ENCODE measurements around the gene MSH4.
A peak's percentile ranks its signal among the peaks of the same experiment; 100 is the strongest.

MSH4 gene

DNA sequence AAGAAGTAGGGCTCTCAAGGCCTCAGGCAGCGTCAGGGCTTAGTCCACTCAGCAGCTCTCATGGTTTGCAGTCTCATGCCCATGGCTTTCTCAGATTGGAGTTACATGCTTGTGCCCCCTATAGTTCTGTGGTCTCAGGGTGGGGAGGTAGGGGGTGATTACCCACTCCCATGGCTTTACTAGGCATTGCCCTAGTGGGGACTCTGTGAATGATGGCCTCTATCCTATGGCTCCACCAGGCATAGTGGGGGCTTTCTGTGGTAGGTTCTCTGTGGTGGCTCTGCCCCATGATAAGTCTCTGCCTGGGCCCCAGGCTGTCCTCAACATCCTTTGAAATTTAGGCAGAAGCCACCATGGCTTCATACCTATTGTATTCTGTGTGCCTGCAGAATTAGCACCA, 48.9 kb downstream of the MSH4 start:
- Histone ChIP-seq H3K23ac (ENCODE audit: low read depth, low read length, poor library complexity) (no peak overlapping the region), H3K9me3 (replicated peaks in 1 of 2; ENCODE audit: control insufficient read depth in 2 of 2, insufficient read depth in 1 of 2, low read depth in 1 of 2, low read length in 2 of 2) (no peaks in the 10 kb centered on the region), H2BK120ac (ENCODE audit: low read depth, low read length) (no peak overlapping the region), H3K36me3 (replicated peaks in 1 of 2; ENCODE audit: control insufficient read depth in 2 of 2, insufficient read depth in 2 of 2, low read length in 2 of 2) (no peaks in the 10 kb centered on the region), H3K4me1 (ENCODE audit: control insufficient read depth in 2 of 2, insufficient read depth in 1 of 2, low read depth in 1 of 2, low read length in 2 of 2) (no peaks in the 10 kb centered on the region), H4K91ac (ENCODE audit: low read depth, low read length, poor library complexity) (no peak overlapping the region), H3K18ac (ENCODE audit: low read length) (no peak overlapping the region), H3K27ac (replicated peaks; ENCODE audit: low read length) (no peak overlapping the region), H3K27me3 (ENCODE audit: control insufficient read depth in 3 of 3, insufficient read depth in 3 of 3, low read depth in 1 of 3, low read length in 3 of 3) (no peaks in the 10 kb centered on the region), H2BK12ac (ENCODE audit: low read length) (no peak overlapping the region), H2AK5ac (ENCODE audit: low read depth, low read length) (no peak overlapping the region), H2BK15ac (ENCODE audit: low read length) (no peak overlapping the region), H3K4me3 (ENCODE audit: low read length in 2 of 2) (no peak overlapping the region), H3K14ac (ENCODE audit: low read length) (no peak overlapping the region), H3K4ac (ENCODE audit: low read length) (no peak overlapping the region), H3K9ac (ENCODE audit: low read depth, low read length, poor library complexity) (no peak overlapping the region), H2BK5ac (ENCODE audit: low read length) (no peak overlapping the region), H4K8ac (ENCODE audit: low read depth, low read length) (no peak overlapping the region), H2AFZ (ENCODE audit: low read length) (no peak overlapping the region), H3K4me2 (ENCODE audit: insufficient read depth, low read length, poor library complexity, severe bottlenecking) (no peak overlapping the region), H3K79me1 (ENCODE audit: low read depth, low read length) (no peaks in the 10 kb centered on the region)
- DNase-seq (ENCODE audit: low spot score), result no peak
- no CpG with 5 or more reads among the region's 1 CpG for WGBS, 2 donors (ENCODE audit: extremely low coverage in 2 of 2, insufficient read length in 2 of 2, insufficient replicate concordance in 1 of 2)

DNA sequence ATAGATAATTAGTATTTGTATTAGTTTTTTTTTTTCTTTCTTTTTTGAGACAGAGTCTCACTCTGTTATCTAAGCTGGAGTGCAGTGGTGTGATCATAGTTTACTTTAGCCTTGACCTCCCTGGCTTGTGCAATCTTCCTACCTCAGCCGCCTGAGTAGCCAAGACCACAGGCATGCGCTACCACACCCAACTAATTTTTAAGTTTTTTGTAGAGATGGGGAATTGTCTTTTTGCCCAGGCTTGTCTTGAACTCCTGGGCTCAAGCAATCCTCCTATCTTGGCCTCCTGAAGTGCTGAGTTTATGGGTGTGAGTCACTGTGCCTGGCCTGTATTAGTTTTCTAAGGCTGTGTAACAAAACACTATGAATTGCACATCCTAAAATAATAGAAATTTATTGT, 58.3 kb downstream of the MSH4 start:
- no peaks in the 10 kb centered on the region for H3K4me1 ChIP-seq (ENCODE audit: control insufficient read depth in 2 of 2, insufficient read depth in 1 of 2, low read depth in 1 of 2, low read length in 2 of 2)
- no peak overlapping the region for H2BK120ac ChIP-seq (ENCODE audit: low read depth, low read length)
- no peaks in the 10 kb centered on the region for H3K27me3 ChIP-seq (ENCODE audit: control insufficient read depth in 3 of 3, insufficient read depth in 3 of 3, low read depth in 1 of 3, low read length in 3 of 3)
- no peaks in the 10 kb centered on the region for H3K9me3 ChIP-seq (replicated peaks in 1 of 2; ENCODE audit: control insufficient read depth in 2 of 2, insufficient read depth in 1 of 2, low read depth in 1 of 2, low read length in 2 of 2)
- no peak overlapping the region for H3K4me2 ChIP-seq (ENCODE audit: insufficient read depth, low read length, poor library complexity, severe bottlenecking)
- H3K14ac ChIP-seq (ENCODE audit: low read length), result no peak overlapping the region
- no peak overlapping the region for H4K8ac ChIP-seq (ENCODE audit: low read depth, low read length)
- H3K9ac ChIP-seq (ENCODE audit: low read depth, low read length, poor library complexity), result no peak overlapping the region
- H3K79me1 ChIP-seq (ENCODE audit: low read depth, low read length), result no peaks in the 10 kb centered on the region
- H4K91ac ChIP-seq (ENCODE audit: low read depth, low read length, poor library complexity), result no peak overlapping the region
- no peak for DNase-seq (ENCODE audit: low spot score)
- H3K23ac ChIP-seq (ENCODE audit: low read depth, low read length, poor library complexity), result no peak overlapping the region
- no peak overlapping the region for H3K27ac ChIP-seq (replicated peaks; ENCODE audit: low read length)
- H3K4ac ChIP-seq (ENCODE audit: low read length), result no peak overlapping the region
- no peak overlapping the region for H2BK12ac ChIP-seq (ENCODE audit: low read length)
- no peak overlapping the region for H2BK15ac ChIP-seq (ENCODE audit: low read length)
- H3K18ac ChIP-seq (ENCODE audit: low read length), result no peak overlapping the region
- no peaks in the 10 kb centered on the region for H3K36me3 ChIP-seq (replicated peaks in 1 of 2; ENCODE audit: control insufficient read depth in 2 of 2, insufficient read depth in 2 of 2, low read length in 2 of 2)
- H3K4me3 ChIP-seq (ENCODE audit: low read length in 2 of 2), result no peak overlapping the region
- WGBS, 2 donors (ENCODE audit: extremely low coverage in 2 of 2, insufficient read length in 2 of 2, insufficient replicate concordance in 1 of 2), result no CpG with 5 or more reads among the region's 2 CpGs
- no peak overlapping the region for H2AK5ac ChIP-seq (ENCODE audit: low read depth, low read length)
- H2BK5ac ChIP-seq (ENCODE audit: low read length), result no peak overlapping the region
- no peak overlapping the region for H2AFZ ChIP-seq (ENCODE audit: low read length)

DNA sequence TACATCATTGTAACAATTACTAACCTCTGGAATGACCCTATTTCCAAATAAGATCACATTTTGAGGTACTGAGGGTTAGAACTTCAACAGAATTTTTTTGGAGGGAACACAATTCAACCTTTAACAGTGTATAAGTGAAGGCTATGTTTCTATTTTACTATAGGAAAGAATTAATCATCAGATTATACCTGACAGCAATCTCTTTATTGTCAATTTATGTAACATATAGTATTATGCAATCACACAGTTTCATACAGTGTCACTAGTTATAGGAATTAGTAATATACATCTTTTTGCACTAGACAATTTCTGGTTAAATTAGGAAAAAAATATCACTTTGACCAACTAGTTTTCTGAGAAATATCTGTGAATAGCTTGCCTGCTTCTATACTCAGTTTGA, 59.1 kb downstream of the MSH4 start:
- H2AFZ ChIP-seq (ENCODE audit: low read length), result no peak overlapping the region
- H3K14ac ChIP-seq (ENCODE audit: low read length), result no peak overlapping the region
- H2BK12ac ChIP-seq (ENCODE audit: low read length), result no peak overlapping the region

DNA sequence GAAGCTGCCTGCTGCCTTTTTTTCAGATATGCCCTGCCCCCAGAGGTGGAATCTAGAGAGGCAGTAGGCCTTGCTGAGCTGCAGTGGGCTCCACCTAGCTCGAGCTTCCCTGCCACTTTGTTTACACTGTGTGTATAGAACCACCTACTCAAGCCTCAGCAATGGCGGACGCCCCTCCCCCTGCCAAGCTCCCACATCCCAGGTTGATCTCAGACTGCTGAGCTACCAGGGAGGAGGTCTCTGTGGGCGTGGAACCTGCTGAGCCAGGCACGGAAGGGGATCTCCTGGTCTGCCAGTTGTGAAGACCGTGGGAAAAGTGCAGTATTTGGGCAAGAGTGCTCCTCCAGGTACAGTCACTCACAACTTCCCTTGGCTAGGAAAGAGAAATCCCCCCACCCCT, 65.1 kb downstream of the MSH4 start:
- WGBS, 2 donors (ENCODE audit: extremely low coverage in 2 of 2, insufficient read length in 2 of 2, insufficient replicate concordance in 1 of 2), result no CpG with 5 or more reads among the region's 6 CpGs

More for the DNA sequence above, 59.1 kb downstream of the MSH4 start:
- no peak overlapping the region for H4K91ac ChIP-seq (ENCODE audit: low read depth, low read length, poor library complexity)
- H2BK120ac ChIP-seq (ENCODE audit: low read depth, low read length), result no peak overlapping the region
- H3K79me1 ChIP-seq (ENCODE audit: low read depth, low read length), result no peaks in the 10 kb centered on the region
- H3K27ac ChIP-seq (replicated peaks; ENCODE audit: low read length), result no peak overlapping the region
- no peak overlapping the region for H3K4me3 ChIP-seq (ENCODE audit: low read length in 2 of 2)
- no peak overlapping the region for H2BK5ac ChIP-seq (ENCODE audit: low read length)
- H3K4me2 ChIP-seq (ENCODE audit: insufficient read depth, low read length, poor library complexity, severe bottlenecking), result no peak overlapping the region
- H2AK5ac ChIP-seq (ENCODE audit: low read depth, low read length), result no peak overlapping the region
- no peaks in the 10 kb centered on the region for H3K4me1 ChIP-seq (ENCODE audit: control insufficient read depth in 2 of 2, insufficient read depth in 1 of 2, low read depth in 1 of 2, low read length in 2 of 2)
- no peaks in the 10 kb centered on the region for H3K36me3 ChIP-seq (replicated peaks in 1 of 2; ENCODE audit: control insufficient read depth in 2 of 2, insufficient read depth in 2 of 2, low read length in 2 of 2)
- no peaks in the 10 kb centered on the region for H3K27me3 ChIP-seq (ENCODE audit: control insufficient read depth in 3 of 3, insufficient read depth in 3 of 3, low read depth in 1 of 3, low read length in 3 of 3)
- no peak overlapping the region for H3K4ac ChIP-seq (ENCODE audit: low read length)
- no peak overlapping the region for H3K18ac ChIP-seq (ENCODE audit: low read length)
- no peak overlapping the region for H4K8ac ChIP-seq (ENCODE audit: low read depth, low read length)
- no peaks in the 10 kb centered on the region for H3K9me3 ChIP-seq (replicated peaks in 1 of 2; ENCODE audit: control insufficient read depth in 2 of 2, insufficient read depth in 1 of 2, low read depth in 1 of 2, low read length in 2 of 2)
- DNase-seq (ENCODE audit: low spot score), result no peak
- H3K23ac ChIP-seq (ENCODE audit: low read depth, low read length, poor library complexity), result no peak overlapping the region
- no peak overlapping the region for H3K9ac ChIP-seq (ENCODE audit: low read depth, low read length, poor library complexity)
- H2BK15ac ChIP-seq (ENCODE audit: low read length), result no peak overlapping the region

More for the DNA sequence above, 65.1 kb downstream of the MSH4 start:
- H3K9me3 ChIP-seq (replicated peaks in 1 of 2; ENCODE audit: control insufficient read depth in 2 of 2, insufficient read depth in 1 of 2, low read depth in 1 of 2, low read length in 2 of 2), result no peaks in the 10 kb centered on the region
- peak overlapping the region; percentile 11 for H2AFZ ChIP-seq (ENCODE audit: low read length)
- H2BK12ac ChIP-seq (ENCODE audit: low read length), result no peak overlapping the region
- H3K36me3 ChIP-seq (replicated peaks in 1 of 2; ENCODE audit: control insufficient read depth in 2 of 2, insufficient read depth in 2 of 2, low read length in 2 of 2), result no peaks in the 10 kb centered on the region
- no peak overlapping the region for H3K4me2 ChIP-seq (ENCODE audit: insufficient read depth, low read length, poor library complexity, severe bottlenecking)
- H2AK5ac ChIP-seq (ENCODE audit: low read depth, low read length), result no peak overlapping the region
- H3K18ac ChIP-seq (ENCODE audit: low read length), result no peak overlapping the region
- H4K91ac ChIP-seq (ENCODE audit: low read depth, low read length, poor library complexity), result no peak overlapping the region
- no peak for DNase-seq (ENCODE audit: low spot score)
- no peaks in the 10 kb centered on the region for H3K79me1 ChIP-seq (ENCODE audit: low read depth, low read length)
- no peaks in the 10 kb centered on the region for H3K27me3 ChIP-seq (ENCODE audit: control insufficient read depth in 3 of 3, insufficient read depth in 3 of 3, low read depth in 1 of 3, low read length in 3 of 3)
- no peak overlapping the region for H2BK5ac ChIP-seq (ENCODE audit: low read length)
- H3K14ac ChIP-seq (ENCODE audit: low read length), result no peak overlapping the region
- H3K4me3 ChIP-seq (ENCODE audit: low read length in 2 of 2), result no peak overlapping the region
- H2BK15ac ChIP-seq (ENCODE audit: low read length), result no peak overlapping the region
- H3K4me1 ChIP-seq (ENCODE audit: control insufficient read depth in 2 of 2, insufficient read depth in 1 of 2, low read depth in 1 of 2, low read length in 2 of 2), result peaks cover 0 to 2% of the 10 kb centered on the region in 2 donors
- H3K23ac ChIP-seq (ENCODE audit: low read depth, low read length, poor library complexity), result peak overlapping the region; percentile 58
- no peak overlapping the region for H3K4ac ChIP-seq (ENCODE audit: low read length)
- H4K8ac ChIP-seq (ENCODE audit: low read depth, low read length), result peak overlapping the region; percentile 74
- no peak overlapping the region for H3K27ac ChIP-seq (replicated peaks; ENCODE audit: low read length)
- no peak overlapping the region for H3K9ac ChIP-seq (ENCODE audit: low read depth, low read length, poor library complexity)
- no peak overlapping the region for H2BK120ac ChIP-seq (ENCODE audit: low read depth, low read length)

Data from neuronal stem cell (in vitro differentiated cells).